ENCODE results near the gene PRKCQ. TPM values are rescaled to one million over a fixed set of nuclear protein-coding genes. Genes with fewer than 3 reads are reported as not detected.

Gene PRKCQ
- total RNA-seq, 1 donor: under 0.01 TPM

DNA sequence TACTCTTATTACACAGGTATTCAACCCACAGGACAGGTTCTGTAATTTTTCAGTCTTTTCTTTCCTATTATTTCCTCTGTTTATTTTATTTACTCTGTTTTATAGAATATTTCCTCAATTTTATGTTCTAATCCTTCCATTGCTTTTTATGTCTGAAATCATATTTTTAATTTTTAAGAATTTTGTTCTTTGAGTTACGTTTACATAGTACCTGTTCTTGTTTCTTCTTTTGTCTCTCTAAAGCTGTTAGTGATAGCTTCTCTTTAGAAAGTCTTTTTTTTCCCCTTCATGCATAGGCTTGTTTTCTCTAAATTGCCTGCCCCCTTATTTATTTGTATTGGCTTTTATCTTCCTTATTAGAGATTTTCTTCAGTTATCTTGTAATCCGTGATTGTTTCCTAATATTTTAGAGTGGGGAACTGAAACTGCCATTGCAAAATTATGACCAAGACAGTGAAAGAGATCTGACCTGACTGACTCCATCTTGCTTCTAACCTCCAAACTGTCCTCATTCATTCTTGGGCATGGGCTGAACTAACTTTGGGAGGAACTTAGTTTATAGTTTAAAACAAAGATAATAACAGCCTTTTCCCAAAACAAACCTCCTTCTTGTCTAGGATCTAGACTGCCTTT is 189.7 kb downstream of the PRKCQ start:
- DNase-seq (ENCODE audit: low read depth): no peak
- TF ChIP-seq, protein P1, sequence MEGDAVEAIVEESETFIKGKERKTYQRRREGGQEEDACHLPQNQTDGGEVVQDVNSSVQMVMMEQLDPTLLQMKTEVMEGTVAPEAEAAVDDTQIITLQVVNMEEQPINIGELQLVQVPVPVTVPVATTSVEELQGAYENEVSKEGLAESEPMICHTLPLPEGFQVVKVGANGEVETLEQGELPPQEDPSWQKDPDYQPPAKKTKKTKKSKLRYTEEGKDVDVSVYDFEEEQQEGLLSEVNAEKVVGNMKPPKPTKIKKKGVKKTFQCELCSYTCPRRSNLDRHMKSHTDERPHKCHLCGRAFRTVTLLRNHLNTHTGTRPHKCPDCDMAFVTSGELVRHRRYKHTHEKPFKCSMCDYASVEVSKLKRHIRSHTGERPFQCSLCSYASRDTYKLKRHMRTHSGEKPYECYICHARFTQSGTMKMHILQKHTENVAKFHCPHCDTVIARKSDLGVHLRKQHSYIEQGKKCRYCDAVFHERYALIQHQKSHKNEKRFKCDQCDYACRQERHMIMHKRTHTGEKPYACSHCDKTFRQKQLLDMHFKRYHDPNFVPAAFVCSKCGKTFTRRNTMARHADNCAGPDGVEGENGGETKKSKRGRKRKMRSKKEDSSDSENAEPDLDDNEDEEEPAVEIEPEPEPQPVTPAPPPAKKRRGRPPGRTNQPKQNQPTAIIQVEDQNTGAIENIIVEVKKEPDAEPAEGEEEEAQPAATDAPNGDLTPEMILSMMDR (IDR thresholded peaks at IDR 0.05; ENCODE audit: insufficient read depth, low read depth, low read length): no peak
- no peak overlapping the region for H3K4me3 ChIP-seq (ENCODE audit: low read depth, low read length)

DNA sequence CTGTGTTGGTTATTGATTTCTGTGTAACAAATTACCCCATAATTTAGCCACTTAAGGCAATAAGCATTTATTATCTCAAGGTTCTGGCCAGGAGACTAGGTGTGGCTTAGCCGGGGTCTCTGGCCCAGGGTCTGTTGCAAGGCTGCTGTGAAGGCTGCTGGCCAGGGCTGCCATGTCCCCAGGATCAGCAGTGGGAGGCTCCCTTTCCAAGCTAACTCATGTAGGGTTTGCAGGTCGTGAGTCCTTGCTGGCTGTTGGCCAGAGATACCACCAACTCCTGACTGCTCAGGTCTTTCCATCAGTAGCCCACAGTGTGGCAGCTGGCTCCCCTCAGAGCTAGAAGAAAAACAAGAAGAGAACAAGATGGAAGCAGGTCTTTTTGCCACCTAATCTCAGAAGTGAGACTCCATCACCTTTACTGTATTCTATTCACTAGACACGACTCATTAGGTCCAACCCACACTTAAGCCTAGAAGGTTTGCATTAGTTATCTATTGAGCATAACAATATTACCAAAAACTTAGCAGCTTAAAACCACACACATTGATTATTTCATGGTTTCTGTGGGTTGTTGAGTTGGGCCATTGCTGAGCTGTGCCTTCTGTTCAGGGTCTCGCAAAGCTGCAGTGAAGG is 191.7 kb downstream of the PRKCQ start:
- DNase-seq (ENCODE audit: low read depth): no peak
- H3K4me3 ChIP-seq (ENCODE audit: low read depth, low read length): no peak overlapping the region
- TF ChIP-seq, protein P1 (IDR thresholded peaks at IDR 0.05; ENCODE audit: insufficient read depth, low read depth, low read length): no peak

DNA sequence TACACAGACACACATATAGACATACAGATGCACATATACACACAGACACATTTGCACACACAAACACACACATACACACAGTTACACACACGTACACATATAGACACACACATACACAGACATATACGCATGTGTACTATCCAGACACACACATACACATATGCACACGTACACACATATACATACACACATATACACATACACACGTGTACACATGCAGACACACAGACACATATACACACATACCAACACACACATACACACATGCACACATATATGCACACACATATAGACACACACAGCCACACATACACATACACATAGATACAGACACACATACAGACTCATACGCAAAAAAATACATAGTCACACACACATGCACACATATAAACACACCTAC is 193.1 kb downstream of the PRKCQ start:
- TF ChIP-seq, protein P1 (IDR thresholded peaks at IDR 0.05; ENCODE audit: insufficient read depth, low read depth, low read length): no peak
- DNase-seq (ENCODE audit: low read depth): no peak
- H3K4me3 ChIP-seq (ENCODE audit: low read depth, low read length): no peak overlapping the region

DNA sequence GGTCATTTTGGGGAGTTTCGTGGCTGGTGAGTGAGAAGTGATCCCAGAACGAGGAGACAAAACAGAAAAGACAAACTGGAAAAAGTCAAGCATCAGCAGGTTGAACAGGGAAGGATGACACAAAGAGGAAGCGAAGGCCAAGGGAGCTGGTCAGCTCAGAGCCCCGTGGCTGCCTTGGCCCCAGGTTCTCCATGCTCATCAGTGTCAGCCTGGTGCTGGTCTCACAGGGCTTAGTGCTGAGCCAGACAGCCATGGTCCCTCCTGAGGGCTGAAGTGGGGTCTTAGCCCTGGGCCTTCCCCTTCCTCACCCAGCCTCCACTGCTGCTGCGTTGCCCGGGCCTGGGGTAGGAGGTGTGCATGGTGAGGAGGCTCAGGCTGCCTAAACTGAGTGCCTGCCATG is 193.7 kb downstream of the PRKCQ start:
- no peak for DNase-seq (ENCODE audit: low read depth)
- no peak overlapping the region for H3K4me3 ChIP-seq (ENCODE audit: low read depth, low read length)
- TF ChIP-seq, protein P1 (IDR thresholded peaks at IDR 0.05; ENCODE audit: insufficient read depth, low read depth, low read length): no peak

DNA sequence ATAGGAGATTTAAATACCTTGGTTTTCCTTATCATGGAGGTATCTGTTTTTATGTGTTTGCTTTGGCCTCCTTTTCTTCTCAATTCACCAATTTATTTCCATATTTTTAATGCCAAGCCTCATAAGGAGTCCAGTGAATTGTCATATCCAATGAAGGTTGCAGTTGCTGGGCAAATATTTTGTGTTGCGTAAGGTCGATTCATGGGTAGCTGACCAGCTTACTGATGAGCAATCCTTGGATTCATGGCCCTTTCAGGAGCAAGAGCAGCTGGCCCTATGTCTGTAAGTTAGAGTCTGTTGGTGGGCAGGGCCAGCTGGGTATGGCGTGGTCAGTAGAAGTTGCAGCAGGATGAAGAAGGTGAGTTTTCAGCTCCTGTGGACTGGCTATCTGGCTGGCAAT is 194.4 kb downstream of the PRKCQ start:
- TF ChIP-seq, protein P1 (IDR thresholded peaks at IDR 0.05; ENCODE audit: insufficient read depth, low read depth, low read length): no peak
- peak; percentile 60 for DNase-seq (ENCODE audit: low read depth)
- no peak overlapping the region for H3K4me3 ChIP-seq (ENCODE audit: low read depth, low read length)

DNA sequence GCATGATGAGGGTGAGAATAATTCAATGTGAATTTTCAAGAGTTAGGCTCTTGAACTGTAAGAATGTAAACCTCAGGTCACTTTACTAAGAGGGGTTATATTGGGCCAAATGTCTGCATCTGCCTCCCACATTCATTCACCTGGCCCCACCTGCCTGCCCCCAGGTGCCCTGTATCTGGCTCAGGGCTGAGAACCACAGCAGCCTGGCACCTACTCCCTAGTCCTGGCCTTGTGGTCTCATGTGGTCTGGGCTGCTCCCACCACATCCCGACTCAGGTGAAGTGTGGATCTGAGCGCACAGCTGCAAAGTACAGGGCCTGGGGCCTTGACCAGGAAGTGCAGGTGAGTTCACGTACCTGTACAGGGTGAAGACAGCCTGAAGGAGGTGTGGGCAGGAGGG is 195.2 kb downstream of the PRKCQ start:
- TF ChIP-seq, protein P1 (IDR thresholded peaks at IDR 0.05; ENCODE audit: insufficient read depth, low read depth, low read length): no peak
- no peak for DNase-seq (ENCODE audit: low read depth)
- H3K4me3 ChIP-seq (ENCODE audit: low read depth, low read length): no peak overlapping the region
